HepG2 (cell line): ENCODE data around the gene FXR2.

ENCODE experiments used
- CTCF ChIP-seq: sonication (generic); formaldehyde crosslinking; IDR thresholded peaks from 2 replicates; pipeline ENCODE4 v1.5.0; 2020; ENCODE audit warnings: mild to moderate bottlenecking, missing genetic modification reagents, moderate library complexity
- DMTF1 ChIP-seq: sonication (generic); formaldehyde crosslinking; IDR thresholded peaks from 2 replicates; pipeline ENCODE4 v1.4.0; 2020; ENCODE audit warnings: mild to moderate bottlenecking, missing genetic modification reagents
- IKZF5 ChIP-seq: IDR thresholded peaks from 2 replicates; pipeline ENCODE4 v1.6.1; 2018; ENCODE audit warnings: missing genetic modification reagents, mild to moderate bottlenecking, missing compliant biosample characterization
- NFRKB ChIP-seq: fragments of 450-650 bp; IDR thresholded peaks from 2 replicates; pipeline ENCODE4 v1.6.1; 2017
- POLR2A ChIP-seq, 2 experiments: IDR thresholded peaks; 2 replicates each; pipeline ENCODE4 v1.6.1; 2011; ENCODE audit warnings: low read depth in 2 of 2, low read length in 2 of 2, mild to moderate bottlenecking in 1 of 2, moderate library complexity in 1 of 2; ENCODE audit not compliant: insufficient read depth in 1 of 2
- RAD21 ChIP-seq: fragments of 450-650 bp; formaldehyde crosslinking; IDR thresholded peaks from 2 replicates; pipeline ENCODE4 v1.5.0; 2020; ENCODE audit warnings: mild to moderate bottlenecking
- TAF1 ChIP-seq: sonication (generic); formaldehyde crosslinking; IDR thresholded peaks from 2 replicates; pipeline ENCODE4 v1.4.0; 2020; ENCODE audit warnings: missing genetic modification reagents
- U2AF1 ChIP-seq: fragments of 200-400 bp; formaldehyde crosslinking; optimal IDR thresholded peaks from 2 replicates; pipeline ENCODE3; 2017; ENCODE audit warnings: mild to moderate bottlenecking, low read depth, low read length
- USF2 ChIP-seq, 2 experiments: sonication (generic) in 1 of 2; formaldehyde crosslinking in 1 of 2; IDR thresholded peaks; 2 replicates each; pipeline versions ENCODE4 v1.5.1 to v1.6.1; 2011 to 2020; ENCODE audit warnings: borderline replicate concordance in 1 of 2, low read depth in 1 of 2, low read length in 1 of 2, mild to moderate bottlenecking in 1 of 2, missing genetic modification reagents in 1 of 2, moderate library complexity in 1 of 2
- ZNF18 ChIP-seq: sonication (generic); formaldehyde crosslinking; IDR thresholded peaks from 2 replicates; pipeline ENCODE4 v1.8.0; 2022; ENCODE audit warnings: mild to moderate bottlenecking, missing genetic modification reagents; ENCODE audit not compliant: insufficient replicate concordance
- ZNF275 ChIP-seq: sonication (generic); formaldehyde crosslinking; IDR thresholded peaks from 2 replicates; pipeline ENCODE4 v1.8.0; 2022; ENCODE audit warnings: missing genetic modification reagents, mild to moderate bottlenecking, inconsistent platforms, borderline replicate concordance
- ZNF724P ChIP-seq: sonication (generic); formaldehyde crosslinking; IDR thresholded peaks from 2 replicates; pipeline ENCODE4 v1.8.0; 2022; ENCODE audit warnings: missing genetic modification reagents, borderline replicate concordance

- TF ChIP-seq USF2 (IDR thresholded peaks at IDR 0.05; ENCODE audit: low read depth, low read length) (no peak), USF2 (CRISPR knock-in tag; IDR thresholded peaks at IDR 0.05; ENCODE audit: borderline replicate concordance) (peak; percentile 85), TAF1 (CRISPR knock-in tag) (peak; percentile 87), ZNF18 (CRISPR knock-in tag) (no peak), ZNF724P (CRISPR knock-in tag) (0 out of 2 replicates have a peak, but pooled peaks have one; percentile 43), ZNF275 (peak; percentile 27; the same call in 1 of the 2 replicates), POLR2A (IDR thresholded peaks at IDR 0.05; ENCODE audit: insufficient read depth in 1 of 2, low read depth in 2 of 2, low read length in 2 of 2) (peak; percentile 96 to 98), RAD21 (CRISPR knock-in tag) (no peak; the same call in none of the 2 replicates), CTCF (CRISPR knock-in tag) (0 out of 2 replicates have a peak, but pooled peaks have one; percentile 2), DMTF1 (CRISPR knock-in tag) (no peak), NFRKB (no peak), IKZF5 (CRISPR knock-in tag) (peak; percentile 14; the same call in 1 of the 2 replicates), U2AF1 (peak; percentile 1)
Measured at GRCh38 chr17:7572588-7573323, 41.9 kb downstream of the FXR2 start.
